Measurements from ENCODE around the gene ALDH1L1.

- TF ChIP-seq CTCF (IDR thresholded peaks at IDR 0.05) (no peak), POLR2A (IDR thresholded peaks at IDR 0.05) (no peak), POLR2AphosphoS5 (IDR thresholded peaks at IDR 0.05) (no peak)
Observed at GRCh38 chr3:126156468-126156867, 23.9 kb downstream of the ALDH1L1 start.
